Stomach (tissue), 4 donors: ENCODE results near the gene TLE2.

Source experiments
- CTCF ChIP-seq, 7 experiments: fragments of 450-650 bp in 4 of 7; fragments of 200-600 bp in 3 of 7; sonication (generic) in 3 of 7; IDR thresholded peaks; one replicate each; pipeline ENCODE4 v1.5.1; 2016 to 2019; ENCODE audit warnings: antibody characterized with exemption in 7 of 7, control low read depth in 2 of 7, mild to moderate bottlenecking in 1 of 7
- EP300 ChIP-seq: sonication (generic); formaldehyde crosslinking; IDR thresholded peaks from one replicate; pipeline ENCODE4 v1.6.1; 2017; ENCODE audit warnings: antibody characterized with exemption
- POLR2A ChIP-seq, 4 donors: fragments of 450-650 bp; IDR thresholded peaks; one replicate each; pipeline ENCODE4 v1.6.1; 2016; ENCODE audit warnings: antibody characterized with exemption in 4 of 4, control low read depth in 2 of 4, mild to moderate bottlenecking in 1 of 4, moderate library complexity in 1 of 4
- POLR2AphosphoS5 ChIP-seq, 3 donors: sonication (generic); formaldehyde crosslinking; IDR thresholded peaks; one replicate each; pipeline ENCODE4 v1.6.1; 2016; ENCODE audit warnings: antibody characterized with exemption in 3 of 3

- TF ChIP-seq POLR2AphosphoS5 (IDR thresholded peaks at IDR 0.05) (no peak), POLR2A (IDR thresholded peaks at IDR 0.05) (no peak), CTCF (IDR thresholded peaks at IDR 0.05) (no peak), EP300 (no peak)
Measured at GRCh38 chr19:3004522-3004921, 24.6 kb downstream of the TLE2 start.
